Heart left ventricle (tissue), 16 donors: ENCODE measurements around the gene ORC4. TPM values are rescaled to one million over a fixed set of nuclear protein-coding genes. Genes with fewer than 3 reads are reported as not detected.

Source experiments
- ATAC-seq, 4 donors: fragments of 200-7000 bp; cut with Tn5 transposase; one replicate each; pipeline ENCODE4 v1.9.1; 2020 to 2022; ENCODE audit warnings: moderate library complexity in 4 of 4, mild to moderate bottlenecking in 3 of 4, moderate number of reproducible peaks in 1 of 4
- DNase-seq, 5 donors: peaks; one replicate each; pipeline ENCODE4 v3.0.0-alpha.2; 2020
- H3K27ac ChIP-seq, 12 donors: fragments of 200-600 bp; sonication (generic) in 4 of 12; one replicate each; pipeline versions ENCODE4 v1.5.0 to v1.8.0; 2016 to 2022; ENCODE audit warnings: mild to moderate bottlenecking in 2 of 12
- H3K27me3 ChIP-seq, 9 donors: fragments of 200-600 bp; sonication (generic) in 2 of 9; one replicate each; pipeline versions ENCODE4 v1.5.1 to v1.8.0; 2016 to 2022; ENCODE audit warnings: mild to moderate bottlenecking in 3 of 9
- H3K36me3 ChIP-seq, 9 donors: fragments of 200-600 bp; sonication (generic) in 2 of 9; one replicate each; pipeline versions ENCODE4 v1.5.0 to v1.8.0; 2018 to 2022; ENCODE audit warnings: mild to moderate bottlenecking in 2 of 9
- H3K4me1 ChIP-seq, 12 donors: fragments of 200-600 bp; sonication (generic) in 4 of 12; one replicate each; pipeline versions ENCODE4 v1.5.0 to v1.8.0; 2016 to 2022; ENCODE audit warnings: mild to moderate bottlenecking in 3 of 12
- H3K4me3 ChIP-seq, 12 donors: fragments of 200-600 bp; sonication (generic) in 4 of 12; one replicate each; pipeline versions ENCODE4 v1.5.0 to v1.8.0; 2017 to 2022; ENCODE audit warnings: mild to moderate bottlenecking in 9 of 12, moderate library complexity in 4 of 12
- H3K9me3 ChIP-seq, 12 donors: fragments of 200-600 bp; sonication (generic) in 4 of 12; one replicate each; pipeline versions ENCODE4 v1.5.0 to v1.8.0; 2016 to 2022; ENCODE audit warnings: mild to moderate bottlenecking in 1 of 12
- POLR2A ChIP-seq, 2 donors: fragments of 450-650 bp; IDR thresholded peaks; one replicate each; pipeline ENCODE4 v1.6.1; 2017; ENCODE audit warnings: antibody characterized with exemption in 2 of 2, mild to moderate bottlenecking in 2 of 2, moderate library complexity in 2 of 2
- WGBS, 4 donors: extraction: QIAGEN DNeasy Blood & Tissue Kit in 2 of 4; methylation state at CpG; one replicate each; pipeline versions ENCODE4 v1.1.5 to v1.1.7; 2013 to 2018; 5-methylcytosine and 5-hydroxymethylcytosine counted together
- intact Hi-C, 10 donors: fragments of 100-400 bp; cut with DNase I; formaldehyde crosslinking; loops; one replicate each; pipeline versions ENCODE4 v1.11.1 to v1.14.2; 2022
- polyA plus RNA-seq, 2 donors: library from polyadenylated mRNA; stranded (reverse); fragments of 200-250 nt; gene quantifications; one replicate each; pipeline ENCODE4 v1.2.3, GENCODE V29; 2013
- total RNA-seq, 9 donors: library from RNA; depleted of rRNA in 2 of 9; stranded (reverse); fragments of >200 nt in 2 of 9; fragmentation: NEBNext Ultra II Directional in 3 of 9; extraction: Animal tissue kit (Norgen Biotek cat#: 25700) in 3 of 9; gene quantifications; one replicate each; pipeline versions ENCODE4 v1.1.0 to v1.2.4, GENCODE V29; 2016 to 2023
- TF ChIP-seq, protein P1 (sequence below), 12 donors: fragments of 200-600 bp; sonication (generic) in 4 of 12; IDR thresholded peaks; one replicate each; pipeline versions ENCODE4 v1.5.0 to v1.8.0; 2018 to 2022; ENCODE audit warnings: antibody characterized with exemption in 12 of 12, mild to moderate bottlenecking in 5 of 12
- donor health status: ischemic (EF 13 %, LVEDD 7.1; RV severe dilation, severe dysfunction).
- donor health status: healthy with polysubstance abuse.
- donor health status: DM: no; HTN: yes; CAD: no.
- donor health status: DM: no; HTN: no; CAD: no.
- donor health status: ischemic (EF 25% LVEDD 6.9; RV normal size, moderate dysfunction).
- donor health status: ischemic (EF 25% LVEDD 5.7; RV mildly dilated, moderate dysfunction).
- donor health status: healthy.
- donor health status: DM: yes; HTN: yes; CAD: no.
- donor health status: ischemic (EF 35%, LVEDD 5.7; RV mildly dilated, moderate dysfunction).
- donor health status: nonischemic (EF 11% LVEDD 7.7; RV severe dilation, severe dysfunction).
- donor health status: DM: yes; HTN: yes; CAD: no.
- donor health status: PGD.
- donor health status: ischemic (EF 29% LVEDD 5.4; RV normal size, mild dysfunction).
- donor health status: nonischemic (EF 23%, LVEDD 6.1; RV moderate dilation, normal function).

Gene ORC4
- total and polyA plus RNA-seq, 11 donors = 7.5 to 64.7 (median 38.9) TPM

DNA sequence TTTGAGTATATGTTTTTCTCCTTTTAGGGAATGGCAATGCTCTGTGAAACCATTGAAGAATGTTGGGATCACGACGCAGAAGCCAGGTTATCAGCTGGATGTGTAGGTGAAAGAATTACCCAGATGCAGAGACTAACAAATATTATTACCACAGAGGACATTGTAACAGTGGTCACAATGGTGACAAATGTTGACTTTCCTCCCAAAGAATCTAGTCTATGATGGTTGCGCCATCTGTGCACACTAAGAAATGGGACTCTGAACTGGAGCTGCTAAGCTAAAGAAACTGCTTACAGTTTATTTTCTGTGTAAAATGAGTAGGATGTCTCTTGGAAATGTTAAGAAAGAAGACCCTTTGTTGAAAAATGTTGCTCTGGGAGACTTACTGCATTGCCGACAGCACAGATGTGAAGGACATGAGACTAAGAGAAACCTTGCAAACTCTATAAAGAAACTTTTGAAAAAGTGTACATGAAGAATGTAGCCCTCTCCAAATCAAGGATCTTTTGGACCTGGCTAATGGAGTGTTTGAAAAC lies 93.4 kb downstream of the ORC4 start:
- DNase-seq = no peak
- H3K27me3 ChIP-seq = no peaks in the 10 kb centered on the region
- peaks cover 0 to 10% (median 5%) of the 10 kb centered on the region in 12 donors for H3K4me1 ChIP-seq
- ATAC-seq = no peak
- intact Hi-C loops = no loop called here
- peaks cover 0 to 58% (median 40%) of the 10 kb centered on the region in 9 donors for H3K36me3 ChIP-seq
- H3K4me3 ChIP-seq = no peak overlapping the region
- H3K9me3 ChIP-seq = no peaks in the 10 kb centered on the region
- 97 to 99% (median 98%) methylated on average over 4 of the region's 4 CpGs for WGBS, 4 donors
- H3K27ac ChIP-seq = no peak overlapping the region
- TF ChIP-seq POLR2A (IDR thresholded peaks at IDR 0.05) = no peak
- TF ChIP-seq, protein P1, sequence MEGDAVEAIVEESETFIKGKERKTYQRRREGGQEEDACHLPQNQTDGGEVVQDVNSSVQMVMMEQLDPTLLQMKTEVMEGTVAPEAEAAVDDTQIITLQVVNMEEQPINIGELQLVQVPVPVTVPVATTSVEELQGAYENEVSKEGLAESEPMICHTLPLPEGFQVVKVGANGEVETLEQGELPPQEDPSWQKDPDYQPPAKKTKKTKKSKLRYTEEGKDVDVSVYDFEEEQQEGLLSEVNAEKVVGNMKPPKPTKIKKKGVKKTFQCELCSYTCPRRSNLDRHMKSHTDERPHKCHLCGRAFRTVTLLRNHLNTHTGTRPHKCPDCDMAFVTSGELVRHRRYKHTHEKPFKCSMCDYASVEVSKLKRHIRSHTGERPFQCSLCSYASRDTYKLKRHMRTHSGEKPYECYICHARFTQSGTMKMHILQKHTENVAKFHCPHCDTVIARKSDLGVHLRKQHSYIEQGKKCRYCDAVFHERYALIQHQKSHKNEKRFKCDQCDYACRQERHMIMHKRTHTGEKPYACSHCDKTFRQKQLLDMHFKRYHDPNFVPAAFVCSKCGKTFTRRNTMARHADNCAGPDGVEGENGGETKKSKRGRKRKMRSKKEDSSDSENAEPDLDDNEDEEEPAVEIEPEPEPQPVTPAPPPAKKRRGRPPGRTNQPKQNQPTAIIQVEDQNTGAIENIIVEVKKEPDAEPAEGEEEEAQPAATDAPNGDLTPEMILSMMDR (IDR thresholded peaks at IDR 0.05) = no peak

DNA sequence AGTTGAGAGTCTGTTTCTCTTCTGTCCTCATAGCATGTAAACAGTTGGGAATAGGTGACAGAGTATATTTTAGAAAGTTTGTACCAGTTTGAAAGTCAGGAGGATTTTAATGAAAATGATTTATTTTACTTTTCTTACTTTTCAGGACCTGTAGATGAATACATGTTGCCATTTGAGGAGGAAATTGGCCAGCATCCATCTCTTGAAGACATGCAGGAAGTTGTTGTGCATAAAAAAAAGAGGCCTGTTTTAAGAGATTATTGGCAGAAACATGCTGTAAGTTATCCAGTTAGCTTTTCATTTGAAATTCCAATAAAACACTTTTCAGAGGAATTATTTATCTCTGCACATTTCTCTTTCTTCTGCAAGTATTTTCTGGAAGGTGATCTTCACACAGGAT lies 94.7 kb downstream of the ORC4 start:
- TF ChIP-seq, protein P1 (IDR thresholded peaks at IDR 0.05) = no peak
- no peak for TF ChIP-seq POLR2A (IDR thresholded peaks at IDR 0.05)
- no peaks in the 10 kb centered on the region for H3K9me3 ChIP-seq
- no peak overlapping the region for H3K27ac ChIP-seq
- DNase-seq = no peak
- H3K36me3 ChIP-seq = peaks cover 0 to 69% (median 41%) of the 10 kb centered on the region in 9 donors
- intact Hi-C loops = no loop called here
- ATAC-seq = no peak
- H3K27me3 ChIP-seq = no peaks in the 10 kb centered on the region
- H3K4me1 ChIP-seq = peaks cover 0 to 10% (median 5%) of the 10 kb centered on the region in 12 donors
- no peak overlapping the region for H3K4me3 ChIP-seq

DNA sequence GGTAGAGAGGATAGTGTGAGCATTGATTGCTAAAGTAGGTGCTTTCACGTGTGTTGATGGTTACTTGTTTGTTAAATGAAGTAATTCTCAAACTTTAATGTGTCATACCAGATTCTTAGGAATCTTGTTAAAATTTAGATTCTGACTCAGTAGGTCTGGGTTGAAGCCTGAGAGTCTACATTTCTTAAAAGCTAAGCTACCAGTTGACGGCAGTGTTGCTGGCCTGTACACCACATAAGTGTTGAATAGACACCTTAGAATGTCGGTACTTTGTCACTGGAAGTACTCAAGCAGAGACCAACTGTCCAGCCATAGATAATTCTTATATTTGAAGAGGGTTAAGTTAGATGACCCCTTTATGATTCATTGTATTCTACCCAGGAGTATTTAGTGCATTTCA lies 95.9 kb downstream of the ORC4 start:
- TF ChIP-seq, protein P1 (IDR thresholded peaks at IDR 0.05) = no peak

DNA sequence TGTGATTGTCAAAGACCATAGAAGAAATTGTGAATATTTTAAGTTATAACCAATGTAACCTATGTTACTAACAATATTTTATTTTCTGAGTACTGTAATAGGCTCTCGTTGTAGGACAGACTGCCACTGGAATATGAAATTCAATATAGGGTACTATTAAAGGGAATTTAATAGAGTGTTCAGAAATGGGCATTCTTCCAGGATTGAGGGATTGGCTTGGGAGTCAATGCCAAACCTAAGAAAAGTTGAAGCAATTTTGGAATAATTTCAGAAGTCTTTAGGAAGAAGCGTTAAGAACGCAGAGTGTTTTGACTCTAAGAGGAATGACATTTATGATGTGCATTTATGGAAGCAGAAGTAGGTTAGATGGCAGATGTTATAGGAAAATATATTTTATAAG lies 96.7 kb downstream of the ORC4 start:
- TF ChIP-seq, protein P1 (IDR thresholded peaks at IDR 0.05) = no peak
- DNase-seq = no peak
- intact Hi-C loops = no loop called here
- H3K4me1 ChIP-seq = peaks cover 0 to 10% (median 5%) of the 10 kb centered on the region in 12 donors
- 67 to 85% (median 82%) methylated on average over 3 of the region's 3 CpGs for WGBS, 4 donors
- H3K4me3 ChIP-seq = no peak overlapping the region
- no peaks in the 10 kb centered on the region for H3K9me3 ChIP-seq
- no peak for ATAC-seq
- peaks cover 0 to 71% (median 38%) of the 10 kb centered on the region in 9 donors for H3K36me3 ChIP-seq
- H3K27ac ChIP-seq = no peak overlapping the region
- H3K27me3 ChIP-seq = no peaks in the 10 kb centered on the region

More for the DNA sequence above, 95.9 kb downstream of the ORC4 start:
- Histone ChIP-seq H3K4me1 (peaks cover 0 to 10% (median 5%) of the 10 kb centered on the region in 12 donors), H3K27ac (no peak overlapping the region), H3K9me3 (no peaks in the 10 kb centered on the region), H3K27me3 (no peaks in the 10 kb centered on the region), H3K36me3 (peaks cover 0 to 69% (median 39%) of the 10 kb centered on the region in 9 donors), H3K4me3 (no peak overlapping the region)
- intact Hi-C loops = no loop called here
- 69 to 82% (median 77%) methylated on average over 3 of the region's 3 CpGs for WGBS, 4 donors
- DNase-seq (no peak), ATAC-seq (no peak)
